ENCODE data around the gene UBR7. TPM values are rescaled to one million over a fixed set of nuclear protein-coding genes. Genes with fewer than 3 reads are reported as not detected.
"Not testable (repeated sequence)": the region's sequence is repeated elsewhere in the genome, so short reads cannot be mapped to it uniquely, and the experiment has no call there.

UBR7 gene
- total and polyA plus RNA-seq, 2 donors from 2014 or later: 14.3 to 23.6 TPM

GRCh38 chr14:93230539-93230938 is 23.5 kb downstream of the UBR7 start:
- H3K9me3 ChIP-seq (ENCODE audit: control insufficient read depth in 2 of 3, insufficient read depth in 1 of 3, low read length in 3 of 3): no peaks in the 10 kb centered on the region
- H3K27ac ChIP-seq (ENCODE audit: low read depth in 2 of 2, low read length in 2 of 2): no peak overlapping the region
- FAIRE-seq (no peak), DNase-seq (peak in 1 of 5 donors; percentile 35)
- H3K36me3 ChIP-seq (ENCODE audit: control insufficient read depth in 2 of 3, insufficient read depth in 3 of 3, low read length in 3 of 3): peaks cover 3 to 20% (median 12%) of the 10 kb centered on the region in 3 donors
- H3K4me1 ChIP-seq (ENCODE audit: control insufficient read depth in 2 of 3, insufficient read depth in 2 of 3, low read depth in 1 of 3, low read length in 3 of 3): peaks cover 0 to 6% (median 0%) of the 10 kb centered on the region in 3 donors
- H3K9ac ChIP-seq (ENCODE audit: low read length in 3 of 3): no peak overlapping the region
- intact Hi-C loops (cut with DNase I): no loop called here
- no peaks in the 10 kb centered on the region for H3K27me3 ChIP-seq (ENCODE audit: control insufficient read depth, insufficient read depth, low read length)
- no peak for TF ChIP-seq CTCF (IDR thresholded peaks at IDR 0.05; ENCODE audit: borderline replicate concordance, extremely low read depth, insufficient read depth)
- peak overlapping the region in 1 of 3 donors; percentile 71 for H3K4me3 ChIP-seq (ENCODE audit: low read length in 3 of 3)

GRCh38 chr14:93231129-93231979 is 24.3 kb downstream of the UBR7 start:
- Histone ChIP-seq H3K27me3 (ENCODE audit: control insufficient read depth, insufficient read depth, low read length) (no peaks in the 10 kb centered on the region), H3K36me3 (ENCODE audit: control insufficient read depth in 2 of 3, insufficient read depth in 3 of 3, low read length in 3 of 3) (peaks cover 3 to 20% (median 12%) of the 10 kb centered on the region in 3 donors), H3K9ac (ENCODE audit: low read length in 3 of 3) (peak overlapping the region in 2 of 3 donors; percentile 51 to 62), H3K4me1 (ENCODE audit: control insufficient read depth in 2 of 3, insufficient read depth in 2 of 3, low read depth in 1 of 3, low read length in 3 of 3) (peaks cover 0 to 6% (median 0%) of the 10 kb centered on the region in 3 donors), H3K4me3 (ENCODE audit: low read length in 3 of 3) (peak overlapping the region; percentile 53 to 73 (median 71)), H3K27ac (ENCODE audit: low read depth in 2 of 2, low read length in 2 of 2) (no peak overlapping the region), H3K9me3 (ENCODE audit: control insufficient read depth in 2 of 3, insufficient read depth in 1 of 3, low read length in 3 of 3) (no peaks in the 10 kb centered on the region)
- FAIRE-seq (no peak), DNase-seq (peak in 4 of 5 donors; percentile 42 to 66 (median 64))
- TF ChIP-seq CTCF (IDR thresholded peaks at IDR 0.05; ENCODE audit: borderline replicate concordance, extremely low read depth, insufficient read depth): no peak
- intact Hi-C loops (cut with DNase I): no loop called here

GRCh38 chr14:93232159-93232558 is 25.1 kb downstream of the UBR7 start:
- H3K9ac ChIP-seq (ENCODE audit: low read length in 3 of 3): no peak overlapping the region

GRCh38 chr14:93233078-93233477 is 26.0 kb downstream of the UBR7 start:
- DNase-seq; FAIRE-seq; H3K9ac ChIP-seq (ENCODE audit: low read length in 3 of 3); H3K9me3 ChIP-seq (ENCODE audit: control insufficient read depth in 2 of 3, insufficient read depth in 1 of 3, low read length in 3 of 3); H3K27ac ChIP-seq (ENCODE audit: low read depth in 2 of 2, low read length in 2 of 2); H3K4me3 ChIP-seq (ENCODE audit: low read length in 3 of 3); H3K4me1 ChIP-seq (ENCODE audit: control insufficient read depth in 2 of 3, insufficient read depth in 2 of 3, low read depth in 1 of 3, low read length in 3 of 3); H3K36me3 ChIP-seq (ENCODE audit: control insufficient read depth in 2 of 3, insufficient read depth in 3 of 3, low read length in 3 of 3); H3K27me3 ChIP-seq (ENCODE audit: control insufficient read depth, insufficient read depth, low read length); intact Hi-C loops (cut with DNase I): not testable (repeated sequence)

More at GRCh38 chr14:93232159-93232558, 25.1 kb downstream of the UBR7 start:
- H3K27me3 ChIP-seq (ENCODE audit: control insufficient read depth, insufficient read depth, low read length): no peaks in the 10 kb centered on the region
- no peaks in the 10 kb centered on the region for H3K9me3 ChIP-seq (ENCODE audit: control insufficient read depth in 2 of 3, insufficient read depth in 1 of 3, low read length in 3 of 3)
- FAIRE-seq: no peak
- peaks cover 3 to 15% (median 7%) of the 10 kb centered on the region in 3 donors for H3K36me3 ChIP-seq (ENCODE audit: control insufficient read depth in 2 of 3, insufficient read depth in 3 of 3, low read length in 3 of 3)
- no peak overlapping the region for H3K4me3 ChIP-seq (ENCODE audit: low read length in 3 of 3)
- no peak for DNase-seq
- H3K27ac ChIP-seq (ENCODE audit: low read depth in 2 of 2, low read length in 2 of 2): no peak overlapping the region
- TF ChIP-seq CTCF (IDR thresholded peaks at IDR 0.05; ENCODE audit: borderline replicate concordance, extremely low read depth, insufficient read depth): no peak
- intact Hi-C loops (cut with DNase I): no loop called here
- peaks cover 0 to 6% (median 0%) of the 10 kb centered on the region in 3 donors for H3K4me1 ChIP-seq (ENCODE audit: control insufficient read depth in 2 of 3, insufficient read depth in 2 of 3, low read depth in 1 of 3, low read length in 3 of 3)
